HG02973 (cell line): ENCODE measurements around the gene MYL5.
"Not testable (repeated sequence)": the region's sequence is repeated elsewhere in the genome, so short reads cannot be mapped to it uniquely, and the experiment has no call there.

Experiments used
- ATAC-seq: cut with Tn5 transposase; IDR thresholded peaks from one replicate; pipeline ENCODE4 v1.9.1; 2021; ENCODE audit warnings: moderate library complexity; ENCODE audit not compliant: unreplicated experiment

MYL5 gene

GRCh38 chr4:704971-705277, 30.6 kb downstream of the MYL5 start:
- ATAC-seq, result no peak

DNA sequence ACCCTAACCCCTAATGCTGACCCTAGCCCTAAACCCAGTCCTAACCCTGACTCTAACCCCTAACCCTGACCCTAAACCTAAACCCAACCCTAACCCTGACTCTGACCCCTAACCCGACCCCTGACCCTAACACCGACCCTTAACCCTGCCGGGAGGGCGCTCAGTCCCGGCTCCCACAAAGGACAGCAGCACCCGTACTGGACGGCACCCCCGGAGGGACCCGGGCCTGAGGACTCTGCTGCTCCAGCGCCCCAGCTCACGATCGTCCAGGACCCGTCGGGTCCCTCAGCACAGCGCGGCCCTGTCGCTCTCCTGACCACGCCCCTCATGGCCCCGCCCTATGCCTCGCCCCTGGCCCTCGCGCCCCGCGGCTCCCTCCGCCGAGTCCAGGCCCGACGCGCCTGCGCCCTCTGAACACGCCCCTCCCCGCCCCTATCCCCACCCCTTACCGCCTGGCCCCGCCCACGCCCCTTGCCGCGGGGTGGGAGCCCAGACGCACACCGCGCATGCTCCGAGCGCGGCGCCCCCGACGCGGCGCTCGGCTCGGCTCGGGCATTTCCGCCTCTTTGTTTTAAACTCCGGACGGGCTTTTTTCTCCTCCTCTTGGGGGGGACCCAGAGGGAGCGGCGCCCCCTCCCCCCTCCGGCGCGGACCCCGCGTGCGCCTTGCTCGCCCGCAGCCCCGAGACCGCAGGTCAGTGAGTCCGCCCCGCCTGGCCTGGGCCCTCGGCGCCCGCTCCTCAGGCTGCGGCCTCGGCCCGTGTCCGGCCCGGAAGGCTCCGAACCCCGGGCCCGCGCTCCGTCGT, 31.1 kb downstream of the MYL5 start, which contains the start of gene PCGF3:
Gene PCGF3, plus strand, starts transcription at position 555 of the 805 bp plus-strand sequence. CDS start 27,849 bp downstream, outside the sequence.
- ATAC-seq, result peak; percentile 89

DNA sequence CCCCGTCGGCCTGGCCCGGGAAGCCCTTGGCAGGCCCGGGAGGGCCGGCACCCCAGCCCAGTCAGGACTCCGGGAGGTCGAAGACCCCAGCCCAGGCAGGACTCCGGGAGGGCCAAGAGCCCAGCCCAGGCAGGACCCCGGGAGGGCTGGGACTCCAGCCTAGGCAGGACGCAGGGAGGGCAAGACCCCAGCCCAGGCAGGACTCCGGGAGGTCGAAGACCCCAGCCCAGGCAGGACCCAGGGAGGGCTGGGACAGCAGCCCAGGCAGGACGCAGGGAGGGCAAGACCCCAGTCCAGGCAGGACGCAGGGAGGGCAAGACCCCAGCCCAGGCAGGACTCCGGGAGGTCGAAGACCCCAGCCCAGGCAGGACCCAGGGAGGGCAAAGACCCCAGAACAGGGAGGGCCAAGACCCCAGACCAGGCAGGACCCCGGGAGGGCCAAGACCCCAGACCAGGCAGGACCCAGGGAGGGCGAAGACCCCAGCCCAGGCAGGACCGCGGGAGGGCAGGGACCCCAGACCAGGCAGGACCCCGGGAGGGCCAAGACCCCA, 31.8 kb downstream of the MYL5 start:
- ATAC-seq, result not testable (repeated sequence)

GRCh38 chr4:706834-707598, 32.7 kb downstream of the MYL5 start:
- no peak for ATAC-seq

GRCh38 chr4:707929-708630, 33.7 kb downstream of the MYL5 start:
- ATAC-seq, result no peak

DNA sequence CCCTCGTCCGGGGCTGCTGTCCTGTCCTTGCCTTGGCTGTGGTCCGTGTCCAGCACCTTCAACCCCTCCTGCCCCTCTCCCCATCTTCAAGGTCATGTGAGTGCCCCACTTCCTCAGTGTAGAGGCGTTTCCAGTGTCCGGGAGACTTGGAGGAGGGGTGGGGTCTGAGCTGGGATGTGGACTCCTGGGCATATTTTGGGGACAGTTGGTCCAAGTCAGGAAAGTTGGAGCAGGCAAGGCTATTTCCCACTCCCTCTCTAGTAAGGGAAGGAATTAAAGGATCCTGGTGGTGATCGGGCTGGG, 34.2 kb downstream of the MYL5 start:
- no peak for ATAC-seq

- no peak for ATAC-seq
Observed at GRCh38 chr4:709348-709747, 35.0 kb downstream of the MYL5 start.

- no peak for ATAC-seq
Observed at GRCh38 chr4:710116-710515, 35.8 kb downstream of the MYL5 start.

DNA sequence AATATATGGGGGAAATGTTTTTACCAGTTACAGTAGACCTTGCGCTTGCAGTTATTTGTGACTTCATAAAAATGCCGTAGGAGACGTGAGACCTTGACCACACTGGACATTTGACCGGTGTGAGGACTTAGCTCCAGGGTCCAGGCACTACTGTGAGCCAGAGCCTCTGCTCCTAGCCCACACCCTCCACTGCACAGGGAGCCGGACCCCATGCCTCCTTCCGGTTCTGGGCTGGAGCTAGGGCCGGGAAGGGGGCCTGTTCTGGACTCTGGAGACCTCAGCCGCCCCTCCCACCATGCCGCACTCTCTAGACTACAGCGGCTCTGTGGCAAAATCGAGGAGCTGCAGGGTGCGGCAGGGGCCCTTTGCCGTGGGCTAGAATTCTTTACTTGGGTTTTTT, 36.6 kb downstream of the MYL5 start:
- ATAC-seq, result no peak

DNA sequence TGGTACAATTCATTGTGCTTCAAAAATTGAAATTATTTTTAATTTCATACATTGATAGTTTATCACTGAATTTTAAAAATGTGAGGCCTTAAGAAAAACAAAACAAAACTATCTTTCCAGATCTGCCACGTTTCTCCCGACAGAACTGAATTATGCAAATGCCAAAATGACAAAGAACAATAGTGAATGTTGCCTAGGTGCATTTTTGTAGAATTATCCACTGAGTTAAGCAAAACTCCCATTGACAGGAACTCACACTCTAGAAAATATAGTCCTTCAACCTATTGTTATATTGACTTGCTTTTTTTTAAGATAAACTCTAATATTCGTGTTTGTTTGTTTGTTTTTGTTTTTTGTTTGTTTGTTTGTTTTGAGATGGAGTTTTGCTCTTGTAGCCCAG, 37.8 kb downstream of the MYL5 start:
- ATAC-seq, result no peak

GRCh38 chr4:712916-713632, 38.7 kb downstream of the MYL5 start:
- no peak for ATAC-seq

DNA sequence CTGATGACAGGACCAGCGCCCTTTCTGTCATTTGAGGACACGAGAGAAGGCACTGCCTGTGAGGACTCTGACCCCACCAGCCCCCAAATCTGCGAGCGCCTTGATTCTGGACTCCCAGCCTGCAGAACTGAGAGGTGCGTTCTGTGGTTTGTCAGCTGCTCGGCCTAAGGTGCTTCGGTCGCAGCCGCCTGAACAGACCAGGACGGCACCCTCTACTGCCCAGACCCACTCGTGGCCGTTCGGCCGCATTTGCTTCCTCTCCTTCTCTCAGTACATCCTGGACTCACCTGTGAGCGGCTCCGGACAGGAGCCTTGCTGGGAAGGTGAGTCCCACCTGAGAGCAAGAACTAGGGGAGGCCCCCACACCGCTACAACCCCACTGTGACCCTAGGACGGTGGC, 39.7 kb downstream of the MYL5 start:
- ATAC-seq, result no peak

DNA sequence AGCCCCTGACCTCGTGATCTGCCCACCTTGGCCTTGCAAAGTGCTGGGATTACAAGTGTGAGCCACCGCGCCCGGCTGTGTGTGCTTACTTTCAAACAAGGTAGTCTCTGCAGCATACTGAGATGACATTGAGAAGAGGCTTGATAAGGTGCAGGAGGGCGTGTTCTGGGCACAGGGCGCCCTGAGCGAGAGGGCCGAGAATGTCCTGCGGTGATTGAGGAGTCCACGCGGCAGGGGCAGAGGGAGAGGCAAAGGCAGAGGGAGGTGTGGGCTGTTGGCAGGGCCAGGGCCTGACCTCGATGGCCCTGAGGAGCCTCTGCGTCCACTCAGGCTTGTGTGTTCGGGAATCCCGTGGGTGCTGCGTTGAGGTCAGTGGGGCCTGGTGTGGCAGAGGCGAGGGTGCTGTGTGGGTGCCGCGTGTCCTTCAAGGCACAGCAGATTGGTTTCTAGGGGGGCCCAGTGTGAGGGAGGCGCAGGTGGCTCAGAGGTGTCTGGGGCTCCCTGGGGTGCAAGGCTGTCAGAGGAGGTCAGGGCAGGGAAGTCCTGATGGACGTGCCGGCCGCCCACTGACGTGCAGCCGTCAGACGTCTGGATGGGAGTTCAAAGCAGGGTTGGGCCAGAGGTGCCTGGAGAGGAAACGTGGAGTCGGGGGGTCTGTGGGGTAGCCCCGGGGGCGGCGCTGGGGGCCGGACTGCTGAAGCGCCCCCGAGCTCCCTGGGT, 43.4 kb downstream of the MYL5 start:
- ATAC-seq, result no peak

DNA sequence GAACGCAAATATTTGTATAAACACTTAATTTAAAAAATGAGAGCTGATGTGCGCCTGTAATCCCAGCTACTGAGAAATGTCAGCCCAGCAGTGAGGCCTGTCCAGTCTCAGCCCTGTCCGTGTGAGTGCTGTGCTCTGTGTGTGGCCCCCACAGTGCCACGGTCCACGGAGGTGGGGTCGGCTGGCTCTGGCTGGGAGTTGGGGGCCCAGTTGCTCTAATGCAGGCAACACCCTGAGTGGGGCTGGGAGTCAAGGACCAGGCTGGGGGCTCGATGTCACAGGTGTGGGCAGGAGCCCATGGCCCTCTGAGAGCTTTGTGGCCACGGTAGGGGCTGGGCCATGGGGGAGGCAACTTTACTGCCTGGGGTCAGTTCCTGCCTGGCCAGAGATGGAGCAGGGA, 44.1 kb downstream of the MYL5 start:
- no peak for ATAC-seq

- no peak for ATAC-seq
Observed at GRCh38 chr4:720111-720860, 45.9 kb downstream of the MYL5 start.

GRCh38 chr4:721261-722168, 47.2 kb downstream of the MYL5 start:
- ATAC-seq, result no peak

DNA sequence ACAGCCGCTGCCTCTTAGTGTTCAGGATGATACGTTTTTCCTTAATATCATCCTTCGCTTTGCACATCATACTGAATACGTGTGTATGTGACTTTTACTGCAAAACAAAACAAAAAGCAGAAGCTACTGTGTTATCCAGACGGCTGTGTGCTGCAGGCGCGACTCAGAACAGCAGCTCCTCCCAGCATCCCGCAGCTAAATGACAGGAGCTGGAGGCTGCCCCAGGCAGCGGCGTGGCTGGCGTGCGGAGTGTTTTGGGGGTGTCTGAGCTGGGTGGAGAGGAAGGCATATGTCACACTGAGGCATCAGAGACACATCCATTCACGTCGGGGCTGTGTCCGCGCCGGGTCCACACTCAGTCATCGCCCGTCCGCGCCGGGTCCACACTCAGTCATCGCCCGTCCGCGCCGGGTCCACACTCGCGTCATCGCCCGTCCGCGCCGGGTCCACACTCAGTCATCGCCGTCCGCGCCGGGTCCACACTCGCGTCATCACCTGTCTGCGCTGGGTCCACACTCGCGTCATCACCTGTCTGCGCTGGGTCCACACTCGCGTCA, 47.9 kb downstream of the MYL5 start:
- no peak for ATAC-seq

DNA sequence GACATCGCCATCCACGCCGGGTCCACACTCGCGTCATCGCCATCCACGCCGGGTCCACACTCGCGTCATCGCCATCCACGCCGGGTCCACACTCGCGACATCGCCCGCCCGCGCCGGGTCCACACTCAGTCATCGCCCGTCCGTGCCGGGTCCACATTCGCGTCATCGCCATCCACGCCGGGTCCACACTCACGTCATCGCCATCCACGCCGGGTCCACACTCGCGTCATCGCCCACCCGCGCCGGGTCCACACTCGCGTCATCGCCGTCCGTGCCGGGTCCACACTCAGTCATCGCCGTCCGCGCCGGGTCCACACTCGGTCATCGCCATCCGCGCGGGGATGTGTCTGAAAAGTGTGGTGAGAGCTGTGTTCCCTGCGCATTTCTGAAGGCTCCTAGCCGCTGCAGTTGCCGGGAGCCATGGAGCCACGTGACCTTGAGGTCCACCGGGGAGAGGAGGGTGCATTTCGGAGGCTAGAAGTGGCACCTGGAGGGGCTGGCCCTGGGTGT, 48.6 kb downstream of the MYL5 start:
- no peak for ATAC-seq
